OCI-LY7 (cell line): ENCODE measurements around the gene TPBGL. TPM values are rescaled to one million over a fixed set of nuclear protein-coding genes. Genes with fewer than 3 reads are reported as not detected.

Experiments
- BruUV-seq: library from RNA; stranded (reverse); fragments of 400-500 nt; replicated peaks from 2 replicates; lab custom pipeline; 2021; lab: Mats Ljungman, UMichigan
- CTCF ChIA-PET: fragments of 300-600 bp; sonication (Branson Sonifier 250); formaldehyde crosslinking; loops from one replicate; lab custom pipeline; 2022; ENCODE audit warnings: antibody characterized with exemption; ENCODE audit not compliant: unreplicated experiment; lab: Charles Lee
- POLR2A ChIA-PET: fragments of 300-600 bp; sonication (Branson Sonifier 250); formaldehyde crosslinking; loops from one replicate; lab custom pipeline; 2022; ENCODE audit warnings: antibody characterized with exemption; lab: Charles Lee
- DNase-seq: peaks from one replicate; pipeline ENCODE4 v3.0.0-alpha.2; 2015; ENCODE audit warnings: low spot score
- H2AFZ ChIP-seq: fragments of 200-600 bp; sonication (generic), shearing (Covaris generic); 2 replicates; pipeline ENCODE4 v1.6.1; 2014; ENCODE audit warnings: mild to moderate bottlenecking, antibody characterized with exemption, low read length, moderate library complexity
- H3K27ac ChIP-seq: fragments of 200-600 bp; sonication (generic); 2 replicates; pipeline ENCODE4 v1.5.1; 2014; ENCODE audit warnings: mixed run types, low read depth, mild to moderate bottlenecking, moderate library complexity, low read length, inconsistent platforms; ENCODE audit not compliant: poor library complexity, severe bottlenecking
- H3K36me3 ChIP-seq: fragments of 200-600 bp; sonication (generic); 2 replicates; pipeline ENCODE4 v1.6.1; 2014; ENCODE audit warnings: mild to moderate bottlenecking, antibody characterized with exemption, low read length, moderate library complexity, mixed read lengths; ENCODE audit not compliant: insufficient read depth
- H3K4me1 ChIP-seq: fragments of 200-600 bp; sonication (generic); 2 replicates; pipeline ENCODE4 v1.5.1; 2014; ENCODE audit warnings: mild to moderate bottlenecking, low read length; ENCODE audit not compliant: insufficient read depth, poor library complexity, severe bottlenecking
- H3K4me2 ChIP-seq: fragments of 200-600 bp; sonication (generic); 2 replicates; pipeline ENCODE4 v1.6.1; 2014; ENCODE audit warnings: mild to moderate bottlenecking, low read length
- H3K4me3 ChIP-seq: fragments of 200-600 bp; sonication (generic); 2 replicates; pipeline ENCODE4 v1.5.1; 2014; ENCODE audit warnings: mild to moderate bottlenecking, low read depth, low read length; ENCODE audit not compliant: poor library complexity, severe bottlenecking
- H3K79me2 ChIP-seq: fragments of 200-600 bp; sonication (generic); 2 replicates; pipeline ENCODE4 v1.6.1; 2016; ENCODE audit warnings: low read depth, mild to moderate bottlenecking, low read length, moderate library complexity, mixed read lengths; ENCODE audit not compliant: insufficient read depth
- H3K9me2 ChIP-seq: fragments of 200-600 bp; sonication (generic); 2 replicates; pipeline ENCODE4 v1.6.1; 2016; ENCODE audit warnings: mild to moderate bottlenecking, low read length, mixed read lengths; ENCODE audit not compliant: insufficient read depth
- H3K9me3 ChIP-seq: fragments of 200-600 bp; sonication (generic); 2 replicates; pipeline ENCODE4 v1.6.1; 2014; ENCODE audit warnings: mild to moderate bottlenecking, mixed run types, low read length, mixed read lengths
- H4K20me1 ChIP-seq: fragments of 200-600 bp; sonication (generic); 2 replicates; pipeline ENCODE4 v1.6.1; 2014; ENCODE audit warnings: mild to moderate bottlenecking, antibody characterized with exemption, low read length, moderate library complexity, mixed read lengths; ENCODE audit not compliant: insufficient read depth
- CTCF ChIP-seq: fragments of 200-600 bp; sonication (generic); conservative IDR thresholded peaks from 2 replicates; pipeline ENCODE4 v1.5.1; 2014; ENCODE audit warnings: mild to moderate bottlenecking, antibody characterized with exemption, low read length, moderate library complexity, mixed read lengths
- EZH2phosphoT487 ChIP-seq: fragments of 200-600 bp; sonication (generic); IDR thresholded peaks from 2 replicates; pipeline ENCODE4 v1.6.1; 2018; ENCODE audit warnings: low read depth, borderline replicate concordance, mild to moderate bottlenecking, mixed run types, antibody characterized with exemption, low read length, moderate library complexity, mixed read lengths
- intact Hi-C: fragments of 100-400 bp; cut with micrococcal nuclease; formaldehyde crosslinking; loops from one replicate; pipeline ENCODE4 v1.10.0; 2022; ENCODE audit not compliant: unreplicated experiment
- total RNA-seq, 2 experiments: library from RNA; depleted of rRNA in 1 of 2; stranded (reverse); fragments of >200 nt in 1 of 2; shearing (Covaris generic) in 1 of 2; gene quantifications; 2 replicates each; pipeline ENCODE4 v1.2.3, GENCODE V29; 2014 to 2022

The TPBGL gene
- total RNA-seq, 2 experiments from 2014 or later = not detected

GRCh38 chr11:75230621-75231020 lies 10.0 kb upstream of the TPBGL start:
- intact Hi-C loops = no loop called here
- BruUV-seq = no TSS peak

GRCh38 chr11:75233754-75234172 lies 6.8 kb upstream of the TPBGL start:
- no peaks in the 10 kb centered on the region for H3K9me3 ChIP-seq
- no peaks in the 10 kb centered on the region for H3K4me1 ChIP-seq
- H3K4me3 ChIP-seq = no peak overlapping the region
- peak; percentile 35 for DNase-seq
- no peak overlapping the region for H3K27ac ChIP-seq
- no peaks in the 10 kb centered on the region for H3K36me3 ChIP-seq
- no peaks in the 10 kb centered on the region for H3K9me2 ChIP-seq
- no TSS peak for BruUV-seq
- H4K20me1 ChIP-seq = no peaks in the 10 kb centered on the region
- intact Hi-C loops = no loop called here
- ChIA-PET POLR2A (no interaction called here), CTCF (no interaction called here)
- no peak overlapping the region for H2AFZ ChIP-seq
- no peak for TF ChIP-seq CTCF
- TF ChIP-seq EZH2phosphoT487 = no peak
- H3K79me2 ChIP-seq = no peaks in the 10 kb centered on the region
- H3K4me2 ChIP-seq = no peak overlapping the region

More at GRCh38 chr11:75230621-75231020, 10.0 kb upstream of the TPBGL start:
- Histone ChIP-seq H3K4me1 (no peaks in the 10 kb centered on the region), H2AFZ (no peak overlapping the region), H3K4me3 (no peak overlapping the region), H3K9me3 (no peaks in the 10 kb centered on the region), H3K27ac (no peak overlapping the region), H3K9me2 (no peaks in the 10 kb centered on the region), H3K4me2 (no peak overlapping the region), H3K79me2 (no peaks in the 10 kb centered on the region), H4K20me1 (no peaks in the 10 kb centered on the region), H3K36me3 (no peaks in the 10 kb centered on the region)
- TF ChIP-seq CTCF (no peak), EZH2phosphoT487 (no peak)
- ChIA-PET POLR2A (no interaction called here), CTCF (no interaction called here)
- no peak for DNase-seq

GRCh38 chr11:75236062-75236461 lies 4.5 kb upstream of the TPBGL start:
- H3K79me2 ChIP-seq = no peaks in the 10 kb centered on the region
- H3K36me3 ChIP-seq = no peaks in the 10 kb centered on the region
- no peaks in the 10 kb centered on the region for H3K9me2 ChIP-seq
- BruUV-seq = no TSS peak
- no peaks in the 10 kb centered on the region for H3K9me3 ChIP-seq
- no peak overlapping the region for H3K4me3 ChIP-seq
- H3K27ac ChIP-seq = no peak overlapping the region
- no peaks in the 10 kb centered on the region for H4K20me1 ChIP-seq
- POLR2A ChIA-PET = no interaction called here
- H3K4me2 ChIP-seq = no peak overlapping the region
- CTCF ChIA-PET = no interaction called here
- H3K4me1 ChIP-seq = no peaks in the 10 kb centered on the region
- no peak for DNase-seq
- intact Hi-C loops = no loop called here
- no peak for TF ChIP-seq EZH2phosphoT487
- no peak overlapping the region for H2AFZ ChIP-seq
